IPS-NIHi11 (cell line): ENCODE results near the gene KCNJ11.

Experiments used
- DNase-seq: peaks from one replicate; pipeline ENCODE4 v3.0.0; 2012; ENCODE audit warnings: mixed read lengths, low spot score

The KCNJ11 gene

GRCh38 chr11:17391493-17392355 lies 3.3 kb upstream of the KCNJ11 start:
- DNase-seq = no peak

GRCh38 chr11:17389957-17390649 lies 1.6 kb upstream of the KCNJ11 start:
- no peak for DNase-seq

DNA sequence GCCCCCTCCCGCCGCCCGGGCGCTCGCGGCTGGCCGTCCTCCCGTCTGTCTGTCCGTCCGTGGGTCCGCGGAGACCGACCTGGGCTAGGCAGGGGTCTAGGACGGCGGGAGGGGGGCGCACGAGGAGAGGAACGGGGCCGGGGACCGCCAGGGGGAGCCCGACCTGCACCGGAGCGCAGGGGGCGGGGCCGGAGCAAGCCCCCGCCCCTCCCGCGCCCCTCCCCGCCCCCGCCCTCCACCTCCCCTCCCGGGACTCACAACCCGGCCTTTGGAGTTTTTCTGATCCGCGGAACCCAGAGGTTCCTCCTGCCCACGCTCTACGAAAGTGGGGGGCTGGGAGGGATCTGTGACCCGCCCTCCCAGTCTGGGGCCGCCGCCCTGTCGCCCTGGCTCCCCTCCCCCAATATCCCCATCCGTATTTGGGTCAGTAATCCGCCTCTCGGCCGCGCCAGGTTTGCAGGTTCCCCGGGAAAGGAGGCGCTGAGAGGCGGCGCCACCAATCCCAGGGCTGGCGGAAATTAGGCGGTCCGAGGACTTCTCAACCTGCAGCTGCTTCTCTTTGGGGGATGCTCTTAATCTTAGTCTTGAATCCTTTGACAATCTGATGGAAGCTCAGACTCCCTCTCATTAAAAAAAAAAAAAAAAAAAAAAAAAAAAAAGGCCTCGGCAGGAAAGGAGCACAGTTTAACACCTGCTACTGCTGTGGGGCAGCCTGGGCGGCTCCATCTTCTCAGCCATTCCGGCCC lies 925 bp upstream of the KCNJ11 start:
- peak; percentile 93 for DNase-seq

- no peak for DNase-seq
Observed at GRCh38 chr11:17387811-17388210, 648 bp downstream of the KCNJ11 start.

- no peak for DNase-seq
Observed at GRCh38 chr11:17387254-17387653, 1.2 kb downstream of the KCNJ11 start.

- DNase-seq = peak; percentile 57
Observed at GRCh38 chr11:17386331-17387084, 2.0 kb downstream of the KCNJ11 start.

GRCh38 chr11:17385926-17386325 lies 2.5 kb downstream of the KCNJ11 start:
- no peak for DNase-seq

- DNase-seq = no peak
Observed at GRCh38 chr11:17385492-17385891, 3.0 kb downstream of the KCNJ11 start.

DNA sequence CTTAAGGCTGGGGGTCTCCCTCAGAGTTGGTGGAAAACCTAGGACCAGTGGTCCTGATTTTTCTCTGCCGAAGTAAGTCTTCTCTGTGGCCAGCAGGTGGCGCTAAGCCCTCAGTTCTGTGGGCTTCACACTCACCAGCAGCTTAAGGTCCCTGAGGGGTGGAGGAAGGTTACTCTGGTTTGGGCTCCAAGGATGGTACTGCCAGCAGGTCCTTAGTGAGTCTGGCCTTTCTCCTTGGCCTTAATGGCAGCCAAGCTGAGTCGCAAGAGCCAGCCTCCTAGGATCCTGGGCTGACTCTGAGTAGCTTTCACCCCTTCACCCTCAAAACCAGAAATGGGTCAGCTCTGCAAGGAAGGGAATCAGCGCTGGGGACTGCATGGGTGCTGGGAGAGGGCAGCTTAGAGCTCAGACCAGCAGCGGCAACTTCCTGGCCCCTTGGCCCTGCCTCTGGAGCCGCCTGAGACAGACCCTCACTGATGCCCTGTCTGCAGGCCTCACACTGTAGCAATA lies 4.4 kb downstream of the KCNJ11 start:
- DNase-seq = peak; percentile 71

- no peak for DNase-seq
Observed at GRCh38 chr11:17383461-17383860, 5.0 kb downstream of the KCNJ11 start.

GRCh38 chr11:17382046-17382728 lies 6.3 kb downstream of the KCNJ11 start:
- no peak for DNase-seq

DNA sequence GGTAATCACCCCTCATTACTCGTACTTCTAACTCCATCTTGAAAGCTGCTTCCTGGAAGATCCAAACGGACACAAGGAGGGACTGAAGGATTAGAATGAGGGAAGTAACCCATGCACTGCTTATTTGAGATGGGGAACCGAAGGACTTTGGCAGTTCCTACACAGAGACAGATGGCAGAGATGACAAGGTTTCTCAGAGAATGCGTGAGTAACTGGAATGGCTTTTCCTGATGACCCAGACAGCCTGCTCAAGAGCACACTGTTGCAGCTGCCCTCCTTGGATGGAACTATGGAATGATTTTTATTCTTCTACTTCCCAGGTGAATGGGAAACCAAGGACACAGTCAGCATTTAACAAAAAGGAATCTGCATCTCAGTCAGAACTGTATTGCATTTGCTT lies 7.3 kb downstream of the KCNJ11 start:
- DNase-seq = no peak

- no peak for DNase-seq
Observed at GRCh38 chr11:17379383-17380180, 8.9 kb downstream of the KCNJ11 start.

GRCh38 chr11:17378655-17379054 lies 9.8 kb downstream of the KCNJ11 start:
- DNase-seq = no peak

DNA sequence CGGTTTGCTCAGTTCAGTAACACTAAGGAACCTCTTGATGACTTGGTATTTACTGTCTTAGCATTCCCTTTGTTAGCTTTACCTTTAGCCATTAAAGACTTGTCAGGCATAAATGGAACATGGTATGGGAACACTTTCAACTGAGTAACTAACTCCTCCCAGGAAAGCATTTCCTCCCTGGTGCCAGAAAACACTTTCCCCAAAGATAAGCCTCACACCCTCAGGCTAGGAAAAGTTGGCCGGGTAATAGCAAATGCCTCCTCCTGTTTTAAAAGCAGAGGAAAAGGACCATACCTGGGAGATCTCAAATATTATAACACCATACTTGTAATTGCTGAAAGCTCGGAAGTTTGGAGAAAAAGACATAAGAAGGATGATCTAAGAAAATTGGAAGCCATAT lies 12.0 kb downstream of the KCNJ11 start:
- no peak for DNase-seq

- no peak for DNase-seq
Observed at GRCh38 chr11:17375547-17375946, 12.9 kb downstream of the KCNJ11 start.

GRCh38 chr11:17371614-17372013 lies 16.8 kb downstream of the KCNJ11 start:
- no peak for DNase-seq

DNA sequence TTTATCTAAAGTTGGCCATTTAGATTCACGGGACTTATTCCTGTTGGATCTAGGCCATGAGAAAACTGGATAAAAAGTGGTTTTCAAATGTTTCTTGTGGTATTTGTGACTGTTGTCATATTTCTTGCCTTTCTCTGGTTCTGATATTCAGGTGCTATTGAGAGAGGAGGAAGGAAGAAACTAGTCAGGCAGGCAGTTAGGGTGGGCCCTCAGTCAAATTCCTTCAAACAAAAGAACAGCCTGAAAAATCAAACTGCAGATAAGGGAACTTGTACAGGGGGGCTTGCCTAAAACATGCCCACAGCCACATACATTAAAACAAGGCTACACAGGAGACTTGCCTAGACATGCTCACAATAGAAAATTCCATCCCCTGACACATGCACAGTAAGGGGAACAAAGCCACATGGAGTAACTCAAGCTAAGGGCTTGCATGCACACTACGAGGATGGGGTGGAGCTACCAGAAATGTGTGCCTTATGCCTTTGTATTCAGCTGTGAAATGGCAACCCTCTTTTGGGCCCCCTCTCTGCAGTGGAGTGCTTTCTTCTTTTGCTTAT lies 18.7 kb downstream of the KCNJ11 start:
- DNase-seq = no peak

DNA sequence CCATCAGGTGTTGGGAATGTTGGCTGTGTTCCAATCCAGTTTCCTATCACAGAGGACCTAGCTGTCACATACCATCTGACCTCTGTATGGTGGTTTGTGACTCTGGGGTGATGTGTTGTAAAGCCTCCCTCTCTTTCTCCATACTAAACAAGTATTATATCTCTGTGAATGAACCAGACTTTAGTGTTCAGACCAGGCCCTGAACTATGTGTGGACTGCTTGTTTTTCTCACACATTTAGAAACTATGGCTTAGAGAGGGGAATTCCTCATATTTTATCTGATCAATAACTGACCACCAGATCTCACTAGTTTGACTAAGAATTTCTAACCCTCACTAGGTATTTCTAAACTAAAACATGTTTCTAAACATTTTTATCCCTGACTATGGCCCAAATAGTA lies 19.4 kb downstream of the KCNJ11 start:
- DNase-seq = no peak

DNA sequence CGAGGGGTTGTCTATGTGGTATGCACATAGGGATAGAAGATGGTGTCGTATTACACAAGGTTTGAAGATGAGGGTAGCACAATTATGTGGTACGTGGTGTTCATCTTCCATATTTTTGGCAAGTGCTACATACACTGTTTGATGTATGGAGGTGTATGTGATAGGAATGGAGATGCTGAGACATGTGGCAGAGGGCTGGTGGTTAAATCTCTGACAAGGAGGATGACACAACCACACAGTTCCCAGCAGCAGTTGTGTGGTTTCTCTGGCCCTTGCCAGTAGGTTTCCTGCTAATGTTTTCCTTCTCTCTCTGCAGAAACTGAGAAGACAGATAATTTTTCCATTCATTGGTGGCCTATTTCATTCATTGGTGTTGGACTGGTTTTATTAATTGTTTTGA lies 19.9 kb downstream of the KCNJ11 start:
- DNase-seq = no peak
